HG03135 (cell line): ENCODE results near the gene SH3TC1.

Source experiments
- ATAC-seq: cut with Tn5 transposase; IDR thresholded peaks from one replicate; pipeline ENCODE4 v1.9.1; 2021; ENCODE audit warnings: mild to moderate bottlenecking, moderate library complexity; ENCODE audit not compliant: unreplicated experiment

Gene SH3TC1

DNA sequence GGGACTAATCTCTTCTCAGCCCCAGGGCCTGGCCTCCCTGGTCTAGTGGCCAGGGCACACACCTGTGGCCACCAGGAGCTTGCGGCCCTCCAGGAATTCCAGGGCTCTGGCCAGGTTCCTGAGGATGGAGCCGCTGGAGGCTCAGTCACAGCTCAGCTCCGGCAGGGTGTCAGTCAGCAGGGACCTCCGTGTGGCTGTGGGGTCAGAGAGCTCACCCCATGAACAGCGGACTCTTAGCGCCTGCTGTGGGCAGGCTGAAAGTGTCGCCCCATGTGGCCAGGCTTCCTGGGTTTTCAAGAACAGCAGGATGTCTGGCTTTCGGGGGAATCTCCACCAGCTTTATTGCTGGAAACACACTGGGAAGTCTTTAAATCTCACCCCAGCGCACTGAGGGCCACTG lies 19.3 kb upstream of the SH3TC1 start:
- ATAC-seq: no peak

DNA sequence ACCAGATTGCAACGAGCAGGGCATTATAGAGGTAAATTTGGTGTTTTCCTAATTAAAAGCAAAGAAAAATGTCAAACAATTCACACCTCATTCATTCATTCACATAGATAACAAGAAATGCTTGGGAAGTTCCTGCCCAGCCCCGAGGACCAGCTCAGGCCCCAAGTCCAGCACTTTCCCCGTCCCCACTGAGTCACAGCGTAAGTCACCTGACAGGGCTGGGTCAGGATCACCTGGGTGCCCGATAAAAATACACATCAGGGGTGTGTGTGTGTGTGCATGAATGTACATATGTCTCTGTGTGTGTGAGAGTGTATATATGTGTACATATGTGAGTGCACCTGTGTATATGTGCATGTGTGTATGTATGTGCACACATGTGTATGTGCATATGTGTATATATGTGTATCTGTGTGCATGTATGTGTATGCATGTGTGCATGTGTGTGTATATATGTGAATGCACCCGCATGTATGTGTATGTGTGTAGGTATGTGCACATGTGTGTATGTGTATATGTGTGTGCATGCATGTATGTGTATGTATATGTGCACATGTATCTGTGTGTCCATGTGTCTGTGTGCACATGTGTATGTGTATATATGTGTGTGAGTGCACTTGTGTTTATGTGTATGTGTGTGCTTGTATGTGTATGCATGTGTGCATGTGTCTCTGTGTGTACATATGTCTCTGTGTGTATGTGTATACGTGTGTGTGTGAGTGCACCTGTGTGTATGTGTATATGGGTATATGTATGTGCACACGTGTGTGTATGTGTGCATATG lies 18.6 kb upstream of the SH3TC1 start:
- no peak for ATAC-seq

DNA sequence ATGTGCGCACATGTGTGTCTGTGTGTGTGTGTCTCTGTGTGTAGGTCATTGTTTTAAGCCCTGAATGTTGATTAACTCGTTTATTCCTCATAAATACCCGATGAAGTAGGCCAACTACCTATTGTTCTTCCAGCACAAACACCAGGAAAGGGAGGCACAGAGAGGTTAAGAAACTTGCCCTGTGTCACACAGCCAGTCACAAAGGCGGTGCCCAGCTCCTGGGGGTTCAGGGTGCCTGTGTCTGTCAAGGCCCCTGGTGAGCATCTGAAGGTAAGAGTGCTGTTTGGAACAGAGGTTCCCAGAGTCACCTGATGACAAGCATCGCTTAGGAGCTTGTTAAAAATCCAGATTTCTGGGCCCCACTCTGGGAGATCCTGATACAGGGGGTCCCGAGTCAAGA lies 18.0 kb upstream of the SH3TC1 start:
- no peak for ATAC-seq

GRCh38 chr4:8181844-8182243 lies 17.2 kb upstream of the SH3TC1 start:
- ATAC-seq: no peak

DNA sequence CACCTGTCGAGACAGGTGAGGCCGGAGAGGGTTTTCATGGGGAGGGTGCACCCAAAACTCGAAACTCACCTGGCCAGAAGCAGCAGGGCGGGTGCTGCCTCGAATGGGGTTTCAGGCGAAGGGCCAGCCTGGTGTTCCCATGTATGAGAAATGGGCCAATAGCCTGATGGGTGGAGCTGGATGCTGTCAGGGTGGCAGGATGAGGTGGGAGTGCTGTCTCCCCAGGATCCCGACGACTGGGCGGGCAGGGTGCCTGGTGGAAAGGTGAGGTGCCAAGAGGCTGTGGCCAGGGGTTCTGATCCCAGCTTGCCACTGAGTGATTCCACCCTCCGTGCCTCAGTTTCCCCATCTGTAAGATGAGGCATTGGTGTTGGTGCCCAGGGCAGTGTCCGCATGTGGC lies 16.8 kb upstream of the SH3TC1 start:
- no peak for ATAC-seq

DNA sequence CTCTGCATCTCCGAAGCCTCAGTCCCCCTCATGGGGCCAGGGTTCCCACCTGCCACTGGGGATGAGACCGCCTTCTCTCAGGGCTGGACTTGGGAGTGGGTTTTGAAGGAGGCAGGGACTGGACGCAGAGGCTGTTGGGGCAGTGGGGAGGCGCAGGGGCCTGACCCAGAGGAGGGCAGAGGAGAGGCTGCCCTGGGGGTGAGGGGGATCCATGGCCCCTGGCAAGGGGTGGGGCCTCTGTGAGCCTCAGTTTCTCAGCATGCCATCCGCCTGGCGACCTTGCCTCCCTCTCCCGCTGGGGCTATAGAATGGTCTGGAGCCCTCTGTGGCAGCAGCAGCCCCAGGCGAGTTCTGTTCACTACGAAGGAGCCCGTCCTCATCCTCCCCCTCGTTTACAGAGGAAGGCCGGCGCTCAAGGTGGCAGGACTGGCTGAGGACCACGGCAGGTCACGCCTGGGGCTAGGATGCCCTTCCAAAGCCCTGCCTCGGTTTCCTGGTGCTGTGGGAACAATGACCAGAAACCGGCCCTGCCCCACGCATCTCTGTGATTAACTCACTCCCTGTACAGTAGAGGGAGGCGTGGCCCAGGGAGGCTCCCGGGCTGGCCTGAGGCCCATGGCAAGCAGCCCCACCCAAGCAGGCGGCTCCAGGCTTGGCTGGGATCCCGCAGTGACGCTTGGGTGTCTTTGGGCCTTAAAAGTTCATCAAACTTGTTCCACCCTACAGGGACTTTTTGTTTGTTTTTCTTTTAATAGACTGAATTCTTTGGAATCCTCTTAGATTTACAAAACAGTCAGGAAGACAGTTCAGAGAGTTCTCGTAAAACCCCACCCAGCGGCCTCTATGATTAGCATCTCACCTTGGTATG lies 16.0 kb upstream of the SH3TC1 start:
- ATAC-seq: no peak

- no peak for ATAC-seq
Measured at GRCh38 chr4:8184061-8184460, 15.0 kb upstream of the SH3TC1 start.

GRCh38 chr4:8185295-8185694 lies 13.8 kb upstream of the SH3TC1 start:
- no peak for ATAC-seq

DNA sequence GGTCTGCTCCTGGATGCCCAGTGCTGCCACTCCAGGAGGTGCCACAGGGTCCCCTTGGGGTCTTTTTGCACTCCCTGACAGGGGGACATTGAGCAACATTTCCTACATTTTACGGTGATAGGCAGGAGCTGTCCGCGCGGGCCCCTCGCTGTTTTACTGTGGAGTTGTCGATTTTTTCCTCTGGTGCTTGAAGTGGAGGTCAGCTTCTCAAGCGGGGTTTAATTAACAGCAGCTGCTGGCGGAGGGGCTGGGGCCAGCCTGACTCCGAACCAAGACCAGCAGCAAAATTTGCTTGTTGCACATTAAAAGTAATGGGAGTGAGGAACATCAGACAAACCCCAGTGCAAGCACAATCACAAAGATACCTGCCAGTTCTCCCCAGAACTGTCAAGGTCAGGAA lies 13.2 kb upstream of the SH3TC1 start:
- no peak for ATAC-seq

- ATAC-seq: no peak
Measured at GRCh38 chr4:8188085-8188484, 11.0 kb upstream of the SH3TC1 start.

GRCh38 chr4:8188743-8189550 lies 10.1 kb upstream of the SH3TC1 start:
- no peak for ATAC-seq

DNA sequence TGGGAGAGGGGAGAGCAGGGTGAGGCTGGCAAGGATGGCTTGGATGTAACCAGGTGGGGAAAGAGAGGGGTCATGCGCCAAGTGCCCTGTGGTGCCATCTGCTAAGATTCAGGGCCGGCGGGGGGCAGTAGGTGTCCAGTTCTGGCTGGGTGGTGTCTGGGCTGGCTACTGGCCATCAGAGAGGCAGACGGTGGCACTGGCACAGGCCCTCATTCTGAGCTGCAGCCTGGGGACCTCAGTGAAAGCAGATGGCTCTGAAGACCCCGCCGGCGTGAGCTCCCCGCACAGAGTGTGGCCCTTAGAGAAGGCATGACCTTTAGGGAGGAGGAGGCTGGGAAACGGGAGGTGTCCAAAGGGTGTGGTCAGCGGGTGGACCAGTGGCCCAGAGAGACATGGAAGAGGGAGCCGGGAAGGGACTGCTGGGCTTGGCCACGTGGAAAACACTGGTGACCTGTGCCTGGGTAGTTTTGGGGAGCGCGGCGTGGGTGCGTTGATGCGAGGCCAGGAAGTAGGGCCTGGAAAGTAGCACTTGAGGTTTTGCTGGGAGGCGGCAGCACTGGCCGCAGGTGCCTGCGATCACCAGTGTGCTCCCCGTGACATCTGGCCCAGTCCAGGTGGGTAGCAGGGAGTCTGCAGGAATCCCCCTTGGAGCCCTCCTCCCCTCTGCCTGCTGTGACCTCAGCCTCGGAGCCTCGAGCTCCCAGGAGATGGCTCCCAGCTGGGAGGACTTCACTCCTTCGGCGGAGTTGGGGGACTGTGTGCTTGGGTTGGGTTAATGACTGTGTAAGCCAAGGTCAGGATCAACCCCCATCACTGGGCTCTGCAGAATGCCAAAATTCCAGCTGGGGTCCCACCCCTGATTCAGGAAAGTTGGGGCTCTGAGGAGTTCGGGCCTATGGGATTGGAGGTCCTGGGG lies 9.3 kb upstream of the SH3TC1 start:
- no peak for ATAC-seq

DNA sequence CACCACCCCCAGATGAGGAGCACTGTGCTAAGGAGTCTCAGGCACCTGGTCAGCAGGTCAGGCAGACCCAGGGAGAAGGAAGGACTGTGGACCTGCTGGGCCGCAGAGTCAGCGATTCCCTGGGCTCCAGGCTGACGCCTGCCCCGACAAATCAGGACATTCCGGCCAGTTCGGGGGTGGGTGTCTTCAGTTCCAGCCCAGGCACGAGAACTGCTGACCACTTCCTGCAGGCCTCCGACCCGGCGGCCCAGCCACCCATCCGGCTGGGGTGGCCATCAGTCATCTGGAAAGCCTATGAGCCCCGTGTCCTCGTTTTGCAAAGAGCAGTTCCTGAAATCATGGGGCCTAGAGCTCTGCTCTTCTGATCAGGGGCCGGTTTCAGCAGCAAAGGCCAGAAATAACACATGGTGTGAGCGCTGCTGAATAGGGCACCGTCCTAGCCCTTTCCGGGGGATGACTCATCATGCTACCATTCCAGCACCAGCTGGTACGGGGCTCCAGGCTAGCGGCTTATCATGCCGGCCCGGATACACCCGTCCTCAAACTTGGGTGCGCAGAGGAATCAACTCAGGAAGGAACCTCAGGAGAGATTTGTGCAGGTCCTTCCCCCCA lies 7.8 kb upstream of the SH3TC1 start:
- ATAC-seq: no peak

GRCh38 chr4:8192748-8193738 lies 6.0 kb upstream of the SH3TC1 start:
- ATAC-seq: peak; percentile 83

- ATAC-seq: no peak
Measured at GRCh38 chr4:8194306-8195242, 4.5 kb upstream of the SH3TC1 start.

- no peak for ATAC-seq
Measured at GRCh38 chr4:8195431-8195830, 3.7 kb upstream of the SH3TC1 start.

DNA sequence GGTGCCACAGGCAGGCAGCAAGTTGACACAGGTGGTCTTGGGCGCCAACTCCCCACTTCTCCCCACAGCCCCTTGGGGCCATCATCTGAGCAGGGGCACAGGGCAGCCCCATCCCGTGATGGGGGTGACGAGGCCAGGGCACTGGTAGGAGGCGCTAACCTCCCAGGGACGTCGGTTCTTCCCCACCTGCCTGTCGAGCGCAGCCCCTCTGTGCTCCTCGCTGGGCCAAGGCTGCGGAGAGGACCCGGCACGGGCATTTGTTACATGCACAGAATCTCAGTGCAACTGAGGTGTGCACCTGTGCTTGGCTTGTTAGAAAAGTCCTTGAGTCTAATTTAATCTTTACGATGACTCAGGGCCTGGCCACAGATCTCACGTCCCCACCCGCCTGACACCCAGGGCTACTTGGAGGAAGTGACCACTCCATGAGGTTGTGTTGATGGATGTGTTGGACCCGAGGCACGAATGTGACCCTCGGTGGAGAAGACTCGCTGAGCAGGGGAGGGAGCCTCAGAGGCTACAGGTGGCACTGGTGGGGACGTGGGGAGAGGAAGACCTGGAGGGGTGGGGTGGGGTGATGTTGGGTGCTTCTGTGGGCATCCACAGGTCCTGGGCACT lies 3.1 kb upstream of the SH3TC1 start:
- ATAC-seq: no peak
